NB4 (cell line): Measurements from ENCODE around the gene RNF128.

Source experiments
- TF ChIP-seq, protein P1 (sequence below): IDR thresholded peaks from one replicate; pipeline ENCODE4 v1.5.1; 2012; ENCODE audit warnings: low read depth, low read length
- TF ChIP-seq, protein P2 (sequence below): IDR thresholded peaks from 2 replicates; pipeline ENCODE4 v1.6.1; 2011; ENCODE audit warnings: low read depth, low read length

DNA sequence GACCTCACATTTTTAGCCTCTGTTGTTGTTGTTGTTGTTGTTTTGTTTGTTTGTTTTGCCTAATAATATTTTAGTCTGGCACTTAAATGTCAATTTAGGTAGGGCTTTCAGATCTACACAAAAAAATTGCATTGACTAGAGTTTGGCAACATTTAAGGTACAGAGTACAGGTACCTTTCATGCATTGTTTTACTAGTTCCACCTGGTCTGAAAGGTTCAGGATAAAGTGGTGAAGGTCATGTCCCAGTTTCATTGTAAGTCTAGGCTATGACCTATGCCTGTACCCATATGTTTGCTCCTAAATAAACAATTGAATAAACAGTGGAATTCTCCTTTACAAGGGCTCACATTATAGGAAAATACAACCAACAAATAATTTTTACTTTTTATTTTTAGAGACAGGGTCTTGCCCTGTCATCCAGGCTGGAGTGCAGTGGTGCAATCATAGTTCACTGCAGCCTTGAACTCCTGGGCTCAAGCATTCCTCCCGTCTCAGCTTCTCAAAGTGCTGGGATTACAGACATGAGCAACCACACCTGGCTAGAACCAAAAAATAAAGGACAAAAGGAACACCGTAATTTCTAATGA, 13.8 kb downstream of the RNF128 start:
- TF ChIP-seq, protein P1, sequence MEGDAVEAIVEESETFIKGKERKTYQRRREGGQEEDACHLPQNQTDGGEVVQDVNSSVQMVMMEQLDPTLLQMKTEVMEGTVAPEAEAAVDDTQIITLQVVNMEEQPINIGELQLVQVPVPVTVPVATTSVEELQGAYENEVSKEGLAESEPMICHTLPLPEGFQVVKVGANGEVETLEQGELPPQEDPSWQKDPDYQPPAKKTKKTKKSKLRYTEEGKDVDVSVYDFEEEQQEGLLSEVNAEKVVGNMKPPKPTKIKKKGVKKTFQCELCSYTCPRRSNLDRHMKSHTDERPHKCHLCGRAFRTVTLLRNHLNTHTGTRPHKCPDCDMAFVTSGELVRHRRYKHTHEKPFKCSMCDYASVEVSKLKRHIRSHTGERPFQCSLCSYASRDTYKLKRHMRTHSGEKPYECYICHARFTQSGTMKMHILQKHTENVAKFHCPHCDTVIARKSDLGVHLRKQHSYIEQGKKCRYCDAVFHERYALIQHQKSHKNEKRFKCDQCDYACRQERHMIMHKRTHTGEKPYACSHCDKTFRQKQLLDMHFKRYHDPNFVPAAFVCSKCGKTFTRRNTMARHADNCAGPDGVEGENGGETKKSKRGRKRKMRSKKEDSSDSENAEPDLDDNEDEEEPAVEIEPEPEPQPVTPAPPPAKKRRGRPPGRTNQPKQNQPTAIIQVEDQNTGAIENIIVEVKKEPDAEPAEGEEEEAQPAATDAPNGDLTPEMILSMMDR, result no peak
- TF ChIP-seq, protein P2, sequence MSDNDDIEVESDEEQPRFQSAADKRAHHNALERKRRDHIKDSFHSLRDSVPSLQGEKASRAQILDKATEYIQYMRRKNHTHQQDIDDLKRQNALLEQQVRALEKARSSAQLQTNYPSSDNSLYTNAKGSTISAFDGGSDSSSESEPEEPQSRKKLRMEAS, result no peak
